IMR-90 (cell line): ENCODE measurements around the gene MAP7D1. TPM values are rescaled to one million over a fixed set of nuclear protein-coding genes. Genes with fewer than 3 reads are reported as not detected.

Source experiments
- ATAC-seq: fragments of 200-7000 bp; cut with Tn5 transposase; 2 replicates; pipeline ENCODE4 v1.9.1; 2020; ENCODE audit warnings: low read depth, mild to moderate bottlenecking, moderate library complexity
- BruUV-seq: library from RNA; stranded (reverse); fragments of 400-500 nt; replicated peaks from 2 replicates; lab custom pipeline; 2021; lab: Mats Ljungman, UMichigan
- CTCF ChIA-PET: fragments of 300-600 bp; formaldehyde crosslinking; extraction: SDS; loops from one replicate; lab custom pipeline; 2021; ENCODE audit warnings: antibody characterized with exemption; lab: Yijun Ruan, JAX
- POLR2A ChIA-PET: fragments of 300-600 bp; sonication (Branson Sonifier 250); formaldehyde crosslinking; loops from one replicate; lab custom pipeline; 2022; ENCODE audit warnings: antibody characterized with exemption; ENCODE audit not compliant: unreplicated experiment; lab: Charles Lee
- DNase-seq: peaks from one replicate; pipeline ENCODE4 v3.0.0; 2013
- H2AFZ ChIP-seq: replicated peaks from 2 replicates; pipeline ENCODE3; 2013; ENCODE audit warnings: low read length, mild to moderate bottlenecking; ENCODE audit not compliant: poor library complexity
- H2AK5ac ChIP-seq: 2 replicates; pipeline ENCODE4 v1.6.1; 2013; ENCODE audit warnings: low read depth, low read length, inconsistent platforms
- H2AK9ac ChIP-seq: replicated peaks from 2 replicates; pipeline ENCODE3; 2013; ENCODE audit warnings: mild to moderate bottlenecking, low read depth, low read length, moderate library complexity; ENCODE audit not compliant: poor library complexity
- H2BK120ac ChIP-seq: 2 replicates; pipeline ENCODE4 v1.6.1; 2013; ENCODE audit warnings: low read depth, low read length, inconsistent platforms
- H2BK15ac ChIP-seq: 3 replicates; pipeline ENCODE4 v1.6.1; 2013; ENCODE audit warnings: low read depth, low read length, inconsistent platforms
- H2BK20ac ChIP-seq: 2 replicates; pipeline ENCODE4 v1.6.1; 2013; ENCODE audit warnings: low read depth, mild to moderate bottlenecking, inconsistent platforms, low read length, moderate library complexity
- H2BK5ac ChIP-seq: 2 replicates; pipeline ENCODE4 v1.6.1; 2013; ENCODE audit warnings: mild to moderate bottlenecking, low read depth, low read length, inconsistent platforms; ENCODE audit not compliant: poor library complexity, severe bottlenecking
- H3K14ac ChIP-seq: replicated peaks from 2 replicates; pipeline ENCODE4 v1.6.1; 2013; ENCODE audit warnings: low read depth, low read length, inconsistent platforms
- H3K18ac ChIP-seq: 2 replicates; pipeline ENCODE4 v1.6.1; 2013; ENCODE audit warnings: low read depth, low read length, control low read depth
- H3K23ac ChIP-seq: 2 replicates; pipeline ENCODE4 v1.6.1; 2013; ENCODE audit warnings: low read depth, low read length, inconsistent platforms
- H3K27ac ChIP-seq: 2 replicates; pipeline ENCODE4 v1.5.1; 2013; ENCODE audit warnings: mild to moderate bottlenecking, control low read depth, low read length; ENCODE audit not compliant: insufficient read depth
- H3K27me3 ChIP-seq: 2 replicates; pipeline ENCODE4 v1.6.1; 2013; ENCODE audit warnings: low read length; ENCODE audit not compliant: control insufficient read depth, insufficient read depth
- H3K36me3 ChIP-seq: 2 replicates; pipeline ENCODE4 v1.6.1; 2013; ENCODE audit warnings: low read length, mixed read lengths; ENCODE audit not compliant: control insufficient read depth, insufficient read depth
- H3K4ac ChIP-seq: 2 replicates; pipeline ENCODE4 v1.6.1; 2013; ENCODE audit warnings: low read depth, low read length, inconsistent platforms
- H3K4me1 ChIP-seq: 2 replicates; pipeline ENCODE4 v1.6.1; 2013; ENCODE audit warnings: low read length, mixed read lengths; ENCODE audit not compliant: control insufficient read depth, insufficient read depth
- H3K4me2 ChIP-seq: 2 replicates; pipeline ENCODE4 v1.6.1; 2013; ENCODE audit warnings: low read depth, mild to moderate bottlenecking, control low read depth, low read length, moderate library complexity
- H3K4me3 ChIP-seq: 2 replicates; pipeline ENCODE4 v1.5.1; 2013; ENCODE audit warnings: low read depth, mild to moderate bottlenecking, control low read depth, low read length, moderate library complexity; ENCODE audit not compliant: insufficient read depth
- H3K56ac ChIP-seq: 2 replicates; pipeline ENCODE4 v1.6.1; 2013; ENCODE audit warnings: low read length, inconsistent platforms; ENCODE audit not compliant: insufficient read depth; ENCODE audit errors: extremely low read depth
- H3K79me1 ChIP-seq, 2 experiments: 2 replicates each; pipeline ENCODE4 v1.6.1; 2013; ENCODE audit warnings: low read length in 2 of 2, inconsistent platforms in 1 of 2, low read depth in 1 of 2
- H3K9ac ChIP-seq: 2 replicates; pipeline ENCODE4 v1.6.1; 2013; ENCODE audit warnings: low read depth, low read length, control low read depth
- H3K9me1 ChIP-seq: 2 replicates; pipeline ENCODE4 v1.6.1; 2013; ENCODE audit warnings: low read length, inconsistent platforms; ENCODE audit not compliant: insufficient read depth
- H3K9me3 ChIP-seq: 2 replicates; pipeline ENCODE4 v1.6.1; 2013; ENCODE audit warnings: low read length; ENCODE audit not compliant: control insufficient read depth, insufficient read depth
- H4K20me1 ChIP-seq: 2 replicates; pipeline ENCODE4 v1.6.1; 2013; ENCODE audit warnings: low read length, inconsistent platforms; ENCODE audit not compliant: insufficient read depth
- H4K5ac ChIP-seq: 2 replicates; pipeline ENCODE4 v1.6.1; 2013; ENCODE audit warnings: mild to moderate bottlenecking, low read depth, low read length, control low read depth
- H4K8ac ChIP-seq, 2 experiments: 2 replicates each; pipeline ENCODE4 v1.6.1; 2013; ENCODE audit warnings: low read depth in 2 of 2, low read length in 2 of 2, control low read depth in 1 of 2, inconsistent platforms in 1 of 2
- H4K91ac ChIP-seq: 2 replicates; pipeline ENCODE4 v1.6.1; 2013; ENCODE audit warnings: low read depth, low read length, inconsistent platforms; ENCODE audit not compliant: insufficient read depth
- POLR2A ChIP-seq: IDR thresholded peaks from 2 replicates; pipeline ENCODE4 v1.6.1; 2012; ENCODE audit warnings: mild to moderate bottlenecking, low read depth, low read length
- SMC3 ChIP-seq: fragments of 150-350 bp; IDR thresholded peaks from 2 replicates; pipeline ENCODE4 v1.6.1; 2016; ENCODE audit warnings: low read depth, mild to moderate bottlenecking, antibody characterized with exemption, low read length, moderate library complexity
- WGBS, 2 experiments: methylation state at CpG; one replicate each; pipeline versions ENCODE4 v1.1.5 to v1.1.7; 2013; ENCODE audit warnings: missing lambda C conversion rate in 2 of 2; ENCODE audit not compliant: insufficient read length in 1 of 2; ENCODE audit errors: extremely low coverage in 2 of 2; 5-methylcytosine and 5-hydroxymethylcytosine counted together
- dilution Hi-C: fragments of 300-500 bp; cut with HindIII; formaldehyde crosslinking; loops from one replicate; pipeline ENCODE4 v1.14.3; 2018; ENCODE audit warnings: low sequenced_read_pairs; ENCODE audit not compliant: unreplicated experiment
- in situ Hi-C: fragments of 300-500 bp; cut with MboI; formaldehyde crosslinking; loops from 3 replicates; pipeline ENCODE4 v1.14.3; 2019; ENCODE audit warnings: low sequenced_read_pairs, inconsistent platforms, mixed read lengths
- intact Hi-C: fragments of 100-400 bp; cut with micrococcal nuclease; formaldehyde crosslinking; loops from 2 replicates; pipeline ENCODE4 v1.10.0; 2022
- polyA plus RNA-seq, 3 experiments: library from polyadenylated mRNA; depleted of rRNA; stranded (reverse); fragments of >200 nt; gene quantifications; 2 replicates each; pipeline ENCODE4 v1.2.3, GENCODE V29; 2012; ENCODE audit warnings: low replicate concordance in 1 of 3
- total RNA-seq: library from RNA; depleted of rRNA; stranded (reverse); fragments of >200 nt; gene quantifications from 2 replicates; pipeline ENCODE4 v1.2.3, GENCODE V29; 2012

The MAP7D1 gene
- total and polyA plus RNA-seq, 2 of the 4 experiments (the other 2 are of a cell fraction), result 32.3 to 81.9 TPM

DNA sequence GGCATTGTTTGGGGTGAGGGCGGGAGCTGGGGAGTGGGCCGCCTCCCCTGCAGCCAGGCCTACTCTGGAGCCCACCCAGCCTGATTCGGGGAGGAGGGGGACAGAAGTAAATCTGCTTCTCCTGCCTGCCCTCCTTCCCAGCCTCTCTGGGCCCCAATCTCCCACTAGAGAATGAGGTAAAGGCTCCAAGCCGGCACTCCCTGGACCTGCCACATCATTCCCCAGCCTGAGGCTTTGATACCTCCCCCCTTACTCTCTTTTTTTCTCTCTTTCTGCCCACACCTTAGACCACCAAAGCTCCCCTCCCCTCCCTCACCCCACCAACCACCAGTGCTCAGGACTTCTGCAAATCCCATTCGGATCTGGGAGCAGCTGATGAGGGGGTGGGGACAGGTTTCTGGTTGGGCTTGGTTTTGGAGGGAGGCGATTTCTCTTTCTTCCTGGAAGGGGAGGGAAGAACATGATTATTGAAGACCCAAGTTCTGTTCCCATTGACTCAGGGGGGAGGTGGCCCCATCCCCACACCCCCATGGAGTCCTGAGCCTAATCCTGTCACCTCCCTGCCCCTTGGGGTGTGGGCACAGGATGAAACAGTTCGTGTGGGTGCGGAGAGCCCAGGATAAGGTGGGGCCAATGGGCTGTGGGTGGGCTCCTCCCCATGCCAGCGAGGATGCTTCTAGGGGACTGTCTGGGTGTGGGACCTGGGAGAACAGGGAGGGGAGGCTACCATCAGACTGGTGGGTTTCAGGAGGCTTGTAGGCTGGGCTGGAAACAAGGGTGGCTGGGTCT, 1.3 kb downstream of the MAP7D1 start:
- no TSS peak for BruUV-seq
- Histone ChIP-seq H3K18ac (peak overlapping the region; percentile 33; the same call in 1 of the 2 replicates), H4K5ac (no peak overlapping the region; the same call in 1 of the 2 replicates), H3K23ac (peak overlapping the region; percentile 96), H3K4me2 (peak overlapping the region; percentile 64), H3K27ac (peak overlapping the region; percentile 97), H4K8ac (peak overlapping the region; percentile 55 to 73; a peak in 2 of 4 replicates), H3K4me3 (peak overlapping the region; percentile 98), H3K36me3 (peaks cover 15% of the 10 kb centered on the region), H3K9ac (peak overlapping the region; percentile 99), H3K9me3 (no peaks in the 10 kb centered on the region), H2AK9ac (peak overlapping the region; percentile 100), H2BK120ac (peak overlapping the region; percentile 46; the same call in 1 of the 2 replicates), H3K4ac (peak overlapping the region; percentile 71), H3K56ac (peak overlapping the region; percentile 56), H2AFZ (peak overlapping the region; percentile 90), H3K14ac (peak overlapping the region; percentile 57), H3K9me1 (peaks cover 27% of the 10 kb centered on the region), H3K4me1 (peaks cover 27% of the 10 kb centered on the region), H3K79me1 (peaks cover 6 to 54% of the 10 kb centered on the region in 2 experiments; a peak in 3 of 4 replicates), H3K27me3 (no peaks in the 10 kb centered on the region), H2BK20ac (no peak overlapping the region), H4K20me1 (peaks cover 58% of the 10 kb centered on the region), H2BK15ac (peak overlapping the region; percentile 61; the same call in 2 of the 3 replicates), H2BK5ac (peak overlapping the region; percentile 99), H4K91ac (peak overlapping the region; percentile 90), H2AK5ac (peak overlapping the region; percentile 98)
- in situ Hi-C loops (no loop called here), dilution Hi-C loops (no loop called here), intact Hi-C loops (loop anchor here (5.0 kb wide), 1 partner anchor 45 kb away; no protein-coding TSS in a partner anchor)
- ChIA-PET CTCF (interaction anchor here (0.6 to 2.3 kb wide), 3 partner anchors 8 to 157 kb away, joined by 3 to 10 read pairs (median 8); no protein-coding TSS in a partner anchor), POLR2A (interaction anchor here (0.6 kb wide), 2 partner anchors 12 to 67 kb away, joined by 3 to 9 read pairs; no protein-coding TSS in a partner anchor)
- ATAC-seq, result peak; percentile 0; the same call in 1 of the 2 replicates
- 0 out of 2 replicates have a peak, but pooled peaks have one; percentile 17 for TF ChIP-seq POLR2A
- no peak for TF ChIP-seq SMC3
- 0% methylated on average over 1 of the region's 9 CpGs; no CpG with 5 or more reads in 1 of the 2 experiments for WGBS, 2 experiments
- no peak for DNase-seq
